Activated CD8-positive, alpha-beta memory T cell treated with anti-CD3 and anti-CD28 coated beads, Interleukin-2, amount 50 U/mL, for 24 hours (primary cell): ENCODE measurements around the gene PPP1R8.

Experiments
- DNase-seq: peaks from one replicate; pipeline ENCODE4 v3.0.0-alpha.2; 2020; ENCODE audit errors: extremely low read depth

The PPP1R8 gene

DNA sequence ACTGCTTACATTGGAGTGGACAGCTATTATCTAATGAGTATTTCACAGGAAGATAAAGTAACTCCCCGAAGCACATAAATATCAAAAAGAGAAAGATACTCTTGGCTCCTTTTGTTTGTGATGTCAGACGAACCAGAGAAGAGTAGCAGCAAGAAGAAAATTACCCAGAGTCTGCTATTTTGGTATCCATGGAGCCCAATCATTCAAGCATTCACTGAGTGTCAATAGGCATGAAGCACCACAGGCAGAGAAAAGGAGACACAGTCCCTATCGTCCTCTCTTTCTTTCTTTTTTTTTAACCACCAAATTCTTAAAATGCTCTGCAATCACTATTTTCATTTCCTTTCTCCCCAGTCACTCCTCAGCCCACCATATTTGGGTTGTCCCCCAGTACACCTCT is 63.9 kb downstream of the PPP1R8 start:
- DNase-seq, result no peak
